ENCODE data around the gene LRRC58. TPM values are rescaled to one million over a fixed set of nuclear protein-coding genes. Genes with fewer than 3 reads are reported as not detected.

The LRRC58 gene
- total RNA-seq, 4 donors from 2014 or later = 29.3 to 33.0 (median 31.3) TPM

GRCh38 chr3:120364101-120364500, 14.9 kb upstream of the LRRC58 start:
- intact Hi-C loops (cut with DNase I; ENCODE audit: low total_unique reads) = no loop called here
- WGBS, 2 donors = 55 to 58% methylated on average over 1 of the region's 1 CpG

DNA sequence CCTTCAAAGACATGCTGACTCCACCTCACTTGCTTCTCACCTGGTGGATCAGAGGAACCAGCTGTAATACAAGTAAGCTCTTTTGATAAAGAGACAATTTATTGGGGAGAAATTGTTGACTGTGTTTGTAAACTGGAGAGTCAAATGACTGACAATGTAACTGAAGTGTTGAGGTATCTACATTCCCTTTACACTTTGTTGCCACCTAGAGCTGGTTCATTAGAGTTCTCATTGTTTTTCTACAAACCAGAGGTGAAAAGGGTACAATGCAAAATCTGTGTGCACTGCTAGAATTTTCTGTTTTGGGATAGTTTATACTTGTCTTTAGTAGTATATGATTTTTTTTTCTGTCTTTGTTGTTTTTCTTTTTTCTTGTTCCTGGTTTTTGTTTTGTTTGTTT, 8.7 kb upstream of the LRRC58 start:
- TF ChIP-seq, protein P1, sequence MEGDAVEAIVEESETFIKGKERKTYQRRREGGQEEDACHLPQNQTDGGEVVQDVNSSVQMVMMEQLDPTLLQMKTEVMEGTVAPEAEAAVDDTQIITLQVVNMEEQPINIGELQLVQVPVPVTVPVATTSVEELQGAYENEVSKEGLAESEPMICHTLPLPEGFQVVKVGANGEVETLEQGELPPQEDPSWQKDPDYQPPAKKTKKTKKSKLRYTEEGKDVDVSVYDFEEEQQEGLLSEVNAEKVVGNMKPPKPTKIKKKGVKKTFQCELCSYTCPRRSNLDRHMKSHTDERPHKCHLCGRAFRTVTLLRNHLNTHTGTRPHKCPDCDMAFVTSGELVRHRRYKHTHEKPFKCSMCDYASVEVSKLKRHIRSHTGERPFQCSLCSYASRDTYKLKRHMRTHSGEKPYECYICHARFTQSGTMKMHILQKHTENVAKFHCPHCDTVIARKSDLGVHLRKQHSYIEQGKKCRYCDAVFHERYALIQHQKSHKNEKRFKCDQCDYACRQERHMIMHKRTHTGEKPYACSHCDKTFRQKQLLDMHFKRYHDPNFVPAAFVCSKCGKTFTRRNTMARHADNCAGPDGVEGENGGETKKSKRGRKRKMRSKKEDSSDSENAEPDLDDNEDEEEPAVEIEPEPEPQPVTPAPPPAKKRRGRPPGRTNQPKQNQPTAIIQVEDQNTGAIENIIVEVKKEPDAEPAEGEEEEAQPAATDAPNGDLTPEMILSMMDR (IDR thresholded peaks at IDR 0.05) = no peak
- no peak for TF ChIP-seq POLR2A (IDR thresholded peaks at IDR 0.05)
- DNase-seq (ENCODE audit: low spot score in 2 of 2) = no peak
- no peak overlapping the region for H3K4me3 ChIP-seq (ENCODE audit: low read depth, poor library complexity, severe bottlenecking)
- intact Hi-C loops (cut with DNase I; ENCODE audit: low total_unique reads) = no loop called here

More at GRCh38 chr3:120364101-120364500, 14.9 kb upstream of the LRRC58 start:
- H3K4me3 ChIP-seq (ENCODE audit: low read depth, poor library complexity, severe bottlenecking) = no peak overlapping the region
- DNase-seq (ENCODE audit: low spot score in 2 of 2) = no peak
- TF ChIP-seq POLR2A (IDR thresholded peaks at IDR 0.05) = no peak

DNA sequence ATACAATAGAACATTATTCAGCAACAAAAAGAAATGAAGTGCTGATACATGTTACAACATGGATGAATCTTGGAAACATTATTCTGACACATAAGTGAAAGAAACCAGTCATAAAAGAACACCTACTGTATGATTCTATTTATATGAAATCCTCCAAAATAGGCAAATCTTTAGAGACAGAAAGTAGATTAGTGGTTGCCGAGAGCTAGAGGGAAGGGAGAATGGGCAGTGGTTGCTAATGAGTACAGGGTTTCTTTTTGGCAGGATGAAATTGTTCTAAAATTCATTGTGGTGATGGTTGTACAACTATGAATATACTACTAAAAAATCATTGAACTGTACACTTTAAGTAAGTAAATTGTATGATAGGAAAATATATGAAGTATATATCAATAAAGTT, 6.3 kb upstream of the LRRC58 start:
- H3K4me3 ChIP-seq (ENCODE audit: low read depth, poor library complexity, severe bottlenecking) = no peak overlapping the region
- WGBS, 2 donors = 81 to 85% methylated on average over 1 of the region's 1 CpG
- no peak for DNase-seq (ENCODE audit: low spot score in 2 of 2)
- TF ChIP-seq POLR2A (IDR thresholded peaks at IDR 0.05) = no peak
- TF ChIP-seq, protein P1 (IDR thresholded peaks at IDR 0.05) = no peak
- intact Hi-C loops (cut with DNase I; ENCODE audit: low total_unique reads) = no loop called here

DNA sequence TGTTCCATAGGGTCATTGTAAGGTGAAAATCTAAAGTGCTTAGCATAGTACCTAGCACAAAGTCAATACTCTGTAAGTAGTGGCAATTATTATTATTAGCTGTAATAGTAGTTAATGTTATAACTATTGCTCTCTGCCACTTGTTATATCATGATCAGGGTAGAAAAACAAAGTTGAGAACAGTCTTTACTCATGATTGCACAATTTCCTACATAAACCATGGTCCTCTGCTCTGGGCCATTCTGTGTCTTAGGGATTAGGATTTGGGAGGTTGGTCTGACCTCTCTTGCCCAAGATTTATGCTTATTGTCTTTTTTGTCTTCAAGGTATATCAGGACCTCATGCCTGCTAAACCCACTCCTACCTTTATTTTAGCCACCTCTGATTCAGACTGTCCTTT, 4.3 kb upstream of the LRRC58 start:
- intact Hi-C loops (cut with DNase I; ENCODE audit: low total_unique reads) = no loop called here
- H3K4me3 ChIP-seq (ENCODE audit: low read depth, poor library complexity, severe bottlenecking) = no peak overlapping the region
- TF ChIP-seq POLR2A (IDR thresholded peaks at IDR 0.05) = no peak
- TF ChIP-seq, protein P1 (IDR thresholded peaks at IDR 0.05) = no peak
- DNase-seq (ENCODE audit: low spot score in 2 of 2) = no peak

DNA sequence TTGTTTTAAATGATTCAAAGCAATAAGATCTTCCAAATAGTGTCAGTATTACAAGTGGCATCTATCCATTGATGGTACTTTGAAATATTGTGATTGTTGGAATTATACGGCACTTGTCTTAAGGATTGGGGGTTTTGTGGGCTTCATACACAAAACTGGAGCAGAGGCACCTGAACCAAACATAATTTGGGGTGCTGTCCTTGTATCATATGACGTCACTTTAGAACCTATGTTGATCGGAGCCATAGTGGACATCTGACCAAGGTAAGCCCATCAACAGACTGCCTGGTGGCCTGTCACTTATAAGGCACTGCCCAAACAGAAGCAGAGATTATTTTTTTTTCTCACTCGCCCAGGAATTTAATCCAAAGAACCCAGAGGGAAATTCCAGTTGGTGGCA, 2.9 kb upstream of the LRRC58 start:
- WGBS, 2 donors = 87 to 94% methylated on average over 4 of the region's 4 CpGs
- intact Hi-C loops (cut with DNase I; ENCODE audit: low total_unique reads) = no loop called here
- DNase-seq (ENCODE audit: low spot score in 2 of 2) = no peak
- no peak overlapping the region for H3K4me3 ChIP-seq (ENCODE audit: low read depth, poor library complexity, severe bottlenecking)
- TF ChIP-seq, protein P1 (IDR thresholded peaks at IDR 0.05) = no peak
- no peak for TF ChIP-seq POLR2A (IDR thresholded peaks at IDR 0.05)

DNA sequence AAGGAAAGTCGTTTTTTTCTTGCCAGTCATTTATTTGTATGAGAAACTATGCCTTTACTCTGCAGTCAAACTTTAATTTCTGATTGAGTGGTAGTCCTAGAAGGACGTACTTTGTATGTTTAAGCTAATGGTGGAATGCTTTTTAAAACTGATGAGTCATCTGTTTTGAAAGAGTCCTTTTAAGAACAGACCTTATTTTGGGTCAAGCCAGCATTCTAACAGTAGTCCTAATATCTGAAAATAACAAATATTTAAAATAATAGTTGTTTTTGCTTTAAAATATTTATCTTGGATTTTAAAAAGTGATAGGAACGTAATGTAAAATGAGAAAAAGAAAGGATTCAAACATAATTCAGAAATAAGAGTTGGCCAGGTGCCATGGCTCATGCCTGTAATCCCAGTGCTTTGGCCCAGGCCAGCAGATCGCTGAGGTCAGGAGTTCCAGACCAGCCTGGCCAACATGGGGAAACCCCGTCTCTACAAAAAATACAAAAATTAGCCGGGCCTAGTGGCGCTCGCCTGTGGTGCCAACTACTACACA, 1.3 kb upstream of the LRRC58 start:
- intact Hi-C loops (cut with DNase I; ENCODE audit: low total_unique reads) = no loop called here
- TF ChIP-seq, protein P1 (IDR thresholded peaks at IDR 0.05) = no peak
- no peak for TF ChIP-seq POLR2A (IDR thresholded peaks at IDR 0.05)
- H3K4me3 ChIP-seq (ENCODE audit: low read depth, poor library complexity, severe bottlenecking) = no peak overlapping the region
- WGBS, 2 donors = 41 to 52% methylated on average over 8 of the region's 8 CpGs
- no peak for DNase-seq (ENCODE audit: low spot score in 2 of 2)
